Measurements from ENCODE around the gene ROR1.

DNA sequence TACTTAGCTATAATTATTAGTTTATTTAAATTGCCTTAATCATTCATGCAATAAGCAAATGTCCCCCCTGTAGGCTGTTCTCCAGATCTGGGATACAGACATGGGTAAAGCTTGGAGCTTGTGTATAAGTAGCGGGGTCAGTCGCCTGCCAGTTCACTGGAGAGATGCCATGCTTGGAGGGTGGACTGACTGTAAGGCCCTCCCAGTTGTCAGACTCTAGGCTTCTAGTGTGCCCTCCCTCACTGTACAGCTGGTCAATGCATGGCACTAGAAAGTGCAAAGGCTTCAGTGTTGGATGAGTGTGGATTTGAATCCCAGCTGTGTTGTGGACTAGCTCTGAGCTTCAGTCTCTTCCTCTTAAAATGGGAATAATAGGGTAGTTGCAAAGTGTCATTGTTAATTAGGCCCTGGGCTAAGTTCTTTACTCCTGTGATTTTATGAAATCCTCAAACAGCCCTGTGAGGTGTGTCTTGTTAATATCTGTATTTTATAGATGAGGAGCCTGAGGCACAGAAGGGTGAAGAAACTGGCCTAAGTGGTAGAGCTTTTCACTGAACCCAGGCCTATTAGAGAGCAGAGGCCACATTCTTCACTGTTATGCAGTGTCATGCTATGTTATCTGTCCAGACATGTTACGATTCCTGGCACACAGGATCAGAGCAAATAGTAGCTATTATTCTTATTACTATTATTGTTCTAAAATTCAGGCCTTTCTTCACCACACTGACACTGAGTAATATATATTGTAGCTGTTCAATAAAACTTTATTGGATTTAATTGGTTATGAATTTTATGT, 85.9 kb downstream of the ROR1 start:
- TF ChIP-seq TEAD4 (IDR thresholded peaks at IDR 0.05; ENCODE audit: borderline replicate concordance, insufficient read depth) (no peak), ZBTB33 (IDR thresholded peaks at IDR 0.05; ENCODE audit: borderline replicate concordance, low read depth) (no peak), TAF1 (IDR thresholded peaks at IDR 0.05; ENCODE audit: borderline replicate concordance, low read depth, low read length) (no peak), POLR2AphosphoS5 (IDR thresholded peaks at IDR 0.05; ENCODE audit: low read depth, low read length) (no peak)
- TF ChIP-seq, protein P1, sequence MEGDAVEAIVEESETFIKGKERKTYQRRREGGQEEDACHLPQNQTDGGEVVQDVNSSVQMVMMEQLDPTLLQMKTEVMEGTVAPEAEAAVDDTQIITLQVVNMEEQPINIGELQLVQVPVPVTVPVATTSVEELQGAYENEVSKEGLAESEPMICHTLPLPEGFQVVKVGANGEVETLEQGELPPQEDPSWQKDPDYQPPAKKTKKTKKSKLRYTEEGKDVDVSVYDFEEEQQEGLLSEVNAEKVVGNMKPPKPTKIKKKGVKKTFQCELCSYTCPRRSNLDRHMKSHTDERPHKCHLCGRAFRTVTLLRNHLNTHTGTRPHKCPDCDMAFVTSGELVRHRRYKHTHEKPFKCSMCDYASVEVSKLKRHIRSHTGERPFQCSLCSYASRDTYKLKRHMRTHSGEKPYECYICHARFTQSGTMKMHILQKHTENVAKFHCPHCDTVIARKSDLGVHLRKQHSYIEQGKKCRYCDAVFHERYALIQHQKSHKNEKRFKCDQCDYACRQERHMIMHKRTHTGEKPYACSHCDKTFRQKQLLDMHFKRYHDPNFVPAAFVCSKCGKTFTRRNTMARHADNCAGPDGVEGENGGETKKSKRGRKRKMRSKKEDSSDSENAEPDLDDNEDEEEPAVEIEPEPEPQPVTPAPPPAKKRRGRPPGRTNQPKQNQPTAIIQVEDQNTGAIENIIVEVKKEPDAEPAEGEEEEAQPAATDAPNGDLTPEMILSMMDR (IDR thresholded peaks at IDR 0.05), result no peak
